ENCODE results near the gene KLHL24.
"Not testable (repeated sequence)": the region's sequence is repeated elsewhere in the genome, so short reads cannot be mapped to it uniquely, and the experiment has no call there.

DNA sequence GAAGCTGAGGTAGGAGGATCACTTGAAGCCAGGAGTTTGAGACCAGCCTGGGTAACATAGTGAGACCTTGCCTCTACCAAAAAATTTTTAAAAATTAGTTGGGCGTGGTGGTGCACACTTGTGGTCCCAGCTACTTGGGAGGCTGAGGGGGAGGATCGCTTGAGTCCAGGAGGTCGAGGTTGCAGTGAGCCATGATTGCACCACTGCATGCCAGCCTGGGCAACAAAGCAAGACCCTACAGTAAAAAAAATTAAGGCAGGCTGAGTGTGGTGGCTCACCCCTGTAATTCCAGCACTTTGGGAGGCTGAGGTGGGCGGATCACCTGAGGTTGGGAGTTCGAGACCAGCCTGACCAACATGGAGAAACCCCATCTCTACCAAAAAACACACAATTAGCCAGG is 54.2 kb downstream of the KLHL24 start:
- TF ChIP-seq, protein P1, sequence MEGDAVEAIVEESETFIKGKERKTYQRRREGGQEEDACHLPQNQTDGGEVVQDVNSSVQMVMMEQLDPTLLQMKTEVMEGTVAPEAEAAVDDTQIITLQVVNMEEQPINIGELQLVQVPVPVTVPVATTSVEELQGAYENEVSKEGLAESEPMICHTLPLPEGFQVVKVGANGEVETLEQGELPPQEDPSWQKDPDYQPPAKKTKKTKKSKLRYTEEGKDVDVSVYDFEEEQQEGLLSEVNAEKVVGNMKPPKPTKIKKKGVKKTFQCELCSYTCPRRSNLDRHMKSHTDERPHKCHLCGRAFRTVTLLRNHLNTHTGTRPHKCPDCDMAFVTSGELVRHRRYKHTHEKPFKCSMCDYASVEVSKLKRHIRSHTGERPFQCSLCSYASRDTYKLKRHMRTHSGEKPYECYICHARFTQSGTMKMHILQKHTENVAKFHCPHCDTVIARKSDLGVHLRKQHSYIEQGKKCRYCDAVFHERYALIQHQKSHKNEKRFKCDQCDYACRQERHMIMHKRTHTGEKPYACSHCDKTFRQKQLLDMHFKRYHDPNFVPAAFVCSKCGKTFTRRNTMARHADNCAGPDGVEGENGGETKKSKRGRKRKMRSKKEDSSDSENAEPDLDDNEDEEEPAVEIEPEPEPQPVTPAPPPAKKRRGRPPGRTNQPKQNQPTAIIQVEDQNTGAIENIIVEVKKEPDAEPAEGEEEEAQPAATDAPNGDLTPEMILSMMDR (conservative IDR thresholded peaks at IDR 0.05 in 1 of 2, IDR thresholded peaks at IDR 0.05 in 1 of 2; ENCODE audit: low read depth in 1 of 2, low read length in 2 of 2): not testable (repeated sequence)
- not testable (repeated sequence) for TF ChIP-seq EZH2 (IDR thresholded peaks at IDR 0.05; ENCODE audit: low read length, missing control alignments)

Data from fibroblast of lung (primary cell).